Loucy (cell line): ENCODE data around the gene ANAPC16.

Experiments
- H2AFZ ChIP-seq: fragments of 200-600 bp; sonication (generic); 2 replicates; pipeline ENCODE4 v1.6.0; 2016; ENCODE audit warnings: antibody characterized with exemption, mild to moderate bottlenecking, low read length, moderate library complexity
- H3F3A ChIP-seq: fragments of 200-600 bp; 2 replicates; pipeline ENCODE4 v1.6.0; 2016; ENCODE audit warnings: antibody characterized with exemption, low read depth, mild to moderate bottlenecking
- H3K27me3 ChIP-seq: fragments of 200-600 bp; sonication (generic); 2 replicates; pipeline ENCODE4 v1.6.1; 2014; ENCODE audit warnings: low read length, mild to moderate bottlenecking; ENCODE audit not compliant: insufficient read depth, poor library complexity, severe bottlenecking
- H3K36me3 ChIP-seq: fragments of 200-600 bp; sonication (generic); 2 replicates; pipeline ENCODE4 v1.6.1; 2016; ENCODE audit warnings: low read length; ENCODE audit not compliant: insufficient read depth
- H3K4me1 ChIP-seq: fragments of 200-600 bp; sonication (generic); 2 replicates; pipeline ENCODE4 v1.5.1; 2014; ENCODE audit warnings: low read length, mild to moderate bottlenecking; ENCODE audit not compliant: insufficient read depth, poor library complexity, severe bottlenecking
- H3K4me2 ChIP-seq: fragments of 200-600 bp; sonication (generic); 2 replicates; pipeline ENCODE4 v1.6.0; 2014; ENCODE audit warnings: antibody characterized with exemption, low read length, low read depth, mild to moderate bottlenecking; ENCODE audit not compliant: poor library complexity, severe bottlenecking
- H3K4me3 ChIP-seq: fragments of 200-600 bp; sonication (generic); 2 replicates; pipeline ENCODE4 v1.5.1; 2014; ENCODE audit warnings: low read length, mild to moderate bottlenecking, mixed read lengths; ENCODE audit not compliant: poor library complexity, severe bottlenecking
- H3K79me2 ChIP-seq: fragments of 200-600 bp; sonication (generic); 2 replicates; pipeline ENCODE4 v1.6.1; 2014; ENCODE audit warnings: low read length; ENCODE audit not compliant: insufficient read depth
- H3K9ac ChIP-seq: fragments of 200-600 bp; sonication (generic); 2 replicates; pipeline ENCODE4 v1.6.0; 2014; ENCODE audit warnings: mild to moderate bottlenecking, low read depth, low read length, moderate library complexity; ENCODE audit not compliant: poor library complexity, severe bottlenecking
- H3K9me2 ChIP-seq: fragments of 200-600 bp; sonication (generic); replicated peaks from 2 replicates; pipeline ENCODE4 v1.6.1; 2016; ENCODE audit warnings: low read depth, low read length, mixed read lengths
- H3K9me3 ChIP-seq: fragments of 200-600 bp; sonication (generic); 2 replicates; pipeline ENCODE4 v1.6.1; 2014; ENCODE audit warnings: mild to moderate bottlenecking, antibody characterized with exemption, low read length, low read depth; ENCODE audit not compliant: insufficient read depth
- H4K20me1 ChIP-seq: fragments of 200-600 bp; sonication (generic); 2 replicates; pipeline ENCODE4 v1.6.0; 2014; ENCODE audit warnings: antibody characterized with exemption, low read length, mild to moderate bottlenecking; ENCODE audit not compliant: insufficient read depth, poor library complexity, severe bottlenecking
- EZH2phosphoT487 ChIP-seq: fragments of 200-600 bp; IDR thresholded peaks from 2 replicates; pipeline ENCODE4 v1.6.1; 2018; ENCODE audit warnings: antibody characterized with exemption, mild to moderate bottlenecking, moderate library complexity, borderline replicate concordance
- TF ChIP-seq, protein P1 (sequence below): fragments of 200-600 bp; sonication (generic); conservative IDR thresholded peaks from 2 replicates; pipeline ENCODE4 v1.5.1; 2014; ENCODE audit warnings: mild to moderate bottlenecking, antibody characterized with exemption, low read length

The ANAPC16 gene

DNA sequence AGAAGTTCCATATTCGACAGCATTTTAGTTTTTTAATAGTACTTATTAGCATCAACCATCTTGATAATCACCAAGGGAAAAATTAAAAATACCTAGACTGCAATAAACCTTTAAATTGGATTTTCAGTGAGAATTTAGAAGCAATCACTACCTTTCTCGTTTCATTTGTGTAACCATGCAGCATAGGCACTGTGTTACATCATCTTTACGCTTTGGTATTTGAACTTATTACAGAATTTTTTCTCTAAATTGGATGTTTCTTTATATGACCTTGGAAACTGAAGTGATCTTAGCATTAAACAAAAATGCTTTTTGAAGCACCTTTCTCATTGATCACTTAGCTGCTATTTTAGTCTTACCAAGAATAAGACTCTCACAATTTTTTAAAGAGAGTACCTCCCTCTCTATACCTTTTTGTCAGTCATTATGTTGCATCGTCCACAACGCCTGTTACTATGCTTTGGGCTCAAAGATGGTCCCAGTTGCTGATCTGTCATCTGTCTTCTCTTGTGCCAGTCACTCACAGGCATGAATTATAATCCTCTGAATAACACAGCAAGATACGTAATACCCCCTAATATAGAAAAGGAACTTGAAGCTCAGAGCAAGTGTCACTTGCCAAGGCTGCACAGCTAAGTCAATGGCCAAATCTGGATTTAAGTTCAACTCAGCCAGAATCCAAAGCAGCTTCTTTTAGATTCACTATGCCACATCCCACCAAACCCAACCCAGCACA lies 19.9 kb downstream of the ANAPC16 start:
- no peak overlapping the region for H3K9ac ChIP-seq
- no peaks in the 10 kb centered on the region for H3K27me3 ChIP-seq
- H4K20me1 ChIP-seq, result no peaks in the 10 kb centered on the region
- peaks cover 3% of the 10 kb centered on the region for H3K4me1 ChIP-seq
- no peaks in the 10 kb centered on the region for H3K9me2 ChIP-seq
- no peaks in the 10 kb centered on the region for H3K9me3 ChIP-seq
- peaks cover under 1% of the 10 kb centered on the region; the same call in 1 of the 2 replicates for H3K79me2 ChIP-seq
- H3K4me2 ChIP-seq, result no peak overlapping the region
- no peak for TF ChIP-seq EZH2phosphoT487
- TF ChIP-seq, protein P1, sequence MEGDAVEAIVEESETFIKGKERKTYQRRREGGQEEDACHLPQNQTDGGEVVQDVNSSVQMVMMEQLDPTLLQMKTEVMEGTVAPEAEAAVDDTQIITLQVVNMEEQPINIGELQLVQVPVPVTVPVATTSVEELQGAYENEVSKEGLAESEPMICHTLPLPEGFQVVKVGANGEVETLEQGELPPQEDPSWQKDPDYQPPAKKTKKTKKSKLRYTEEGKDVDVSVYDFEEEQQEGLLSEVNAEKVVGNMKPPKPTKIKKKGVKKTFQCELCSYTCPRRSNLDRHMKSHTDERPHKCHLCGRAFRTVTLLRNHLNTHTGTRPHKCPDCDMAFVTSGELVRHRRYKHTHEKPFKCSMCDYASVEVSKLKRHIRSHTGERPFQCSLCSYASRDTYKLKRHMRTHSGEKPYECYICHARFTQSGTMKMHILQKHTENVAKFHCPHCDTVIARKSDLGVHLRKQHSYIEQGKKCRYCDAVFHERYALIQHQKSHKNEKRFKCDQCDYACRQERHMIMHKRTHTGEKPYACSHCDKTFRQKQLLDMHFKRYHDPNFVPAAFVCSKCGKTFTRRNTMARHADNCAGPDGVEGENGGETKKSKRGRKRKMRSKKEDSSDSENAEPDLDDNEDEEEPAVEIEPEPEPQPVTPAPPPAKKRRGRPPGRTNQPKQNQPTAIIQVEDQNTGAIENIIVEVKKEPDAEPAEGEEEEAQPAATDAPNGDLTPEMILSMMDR, result no peak
- no peak overlapping the region for H3K4me3 ChIP-seq
- H3K36me3 ChIP-seq, result peaks cover 32% of the 10 kb centered on the region
- no peaks in the 10 kb centered on the region for H3F3A ChIP-seq
- H2AFZ ChIP-seq, result no peak overlapping the region

DNA sequence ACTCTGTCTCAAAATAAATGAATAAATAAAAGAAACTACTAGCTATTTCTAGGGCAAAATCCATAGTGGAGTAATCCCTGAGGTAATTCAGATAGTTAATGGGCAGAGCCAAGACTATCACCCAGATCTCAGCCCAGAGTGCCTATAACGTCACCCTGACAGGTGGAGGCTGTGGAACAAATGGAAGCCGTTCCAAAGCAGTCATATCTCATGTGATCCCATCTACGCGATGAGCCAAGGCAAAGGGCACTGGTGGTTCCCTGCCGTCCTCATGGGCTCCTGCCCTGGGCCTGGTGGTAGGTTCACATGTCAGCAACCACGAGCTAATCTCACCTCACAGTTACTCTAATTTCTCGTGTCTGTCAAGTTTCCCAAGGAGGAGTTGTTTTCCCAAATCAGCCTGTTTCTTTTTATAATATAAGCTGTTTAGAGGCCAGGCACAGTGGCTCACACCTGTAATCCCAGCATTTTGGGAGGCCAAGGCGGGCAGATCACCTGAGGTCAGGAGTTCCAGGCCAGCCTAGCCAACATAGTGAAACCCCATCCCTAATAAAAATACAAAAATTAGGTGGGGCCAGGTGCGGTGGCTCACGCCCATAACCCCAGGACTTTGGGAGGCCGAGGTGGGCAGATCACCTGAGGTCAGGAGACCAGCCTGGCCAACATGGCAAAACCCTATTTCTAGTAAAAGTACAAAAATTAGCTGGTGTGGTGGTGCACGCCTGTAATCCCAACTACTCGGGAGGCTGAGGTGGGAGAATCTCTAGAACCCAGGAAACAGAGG lies 22.8 kb downstream of the ANAPC16 start:
- Histone ChIP-seq H3F3A (no peaks in the 10 kb centered on the region), H3K27me3 (no peaks in the 10 kb centered on the region), H3K4me2 (no peak overlapping the region), H3K4me1 (peaks cover 8% of the 10 kb centered on the region), H3K4me3 (no peak overlapping the region), H3K9me3 (no peaks in the 10 kb centered on the region), H3K36me3 (peaks cover 20% of the 10 kb centered on the region), H2AFZ (no peak overlapping the region), H4K20me1 (no peaks in the 10 kb centered on the region), H3K9ac (no peak overlapping the region), H3K79me2 (no peaks in the 10 kb centered on the region), H3K9me2 (no peaks in the 10 kb centered on the region)
- TF ChIP-seq, protein P1, result no peak
- TF ChIP-seq EZH2phosphoT487, result no peak

DNA sequence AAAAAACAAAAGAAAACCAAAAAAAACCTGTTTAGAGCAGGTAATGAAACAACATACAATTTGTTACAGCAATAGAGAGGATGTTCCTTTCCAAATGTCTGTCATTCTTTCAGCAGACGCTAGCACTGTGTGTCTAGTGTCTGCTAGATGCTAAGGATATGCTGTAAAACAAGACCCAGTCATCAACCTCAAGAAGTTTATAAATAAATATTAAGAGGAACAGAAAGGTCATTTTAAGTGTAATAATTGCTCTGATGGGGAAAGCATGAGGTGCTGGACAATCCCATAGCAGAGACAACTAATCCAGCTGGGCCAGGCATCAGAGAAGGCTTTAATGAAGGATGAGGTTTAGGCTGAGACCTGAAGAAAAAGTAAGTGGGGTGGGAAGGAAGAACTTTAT lies 23.6 kb downstream of the ANAPC16 start:
- no peaks in the 10 kb centered on the region for H4K20me1 ChIP-seq
- H3K9me3 ChIP-seq, result no peaks in the 10 kb centered on the region
- H3K4me2 ChIP-seq, result no peak overlapping the region
- no peak overlapping the region for H2AFZ ChIP-seq
- no peaks in the 10 kb centered on the region for H3K79me2 ChIP-seq
- TF ChIP-seq, protein P1, result no peak
- TF ChIP-seq EZH2phosphoT487, result no peak
- H3K27me3 ChIP-seq, result no peaks in the 10 kb centered on the region
- no peak overlapping the region for H3K4me3 ChIP-seq
- peaks cover 14% of the 10 kb centered on the region for H3K36me3 ChIP-seq
- no peaks in the 10 kb centered on the region for H3F3A ChIP-seq
- peaks cover 15% of the 10 kb centered on the region for H3K4me1 ChIP-seq
- H3K9me2 ChIP-seq, result no peaks in the 10 kb centered on the region
- H3K9ac ChIP-seq, result no peak overlapping the region
